ENCODE measurements around the gene MAPK14. TPM values are rescaled to one million over a fixed set of nuclear protein-coding genes. Genes with fewer than 3 reads are reported as not detected.
A peak's percentile ranks its signal among the peaks of the same experiment; 100 is the strongest.

The MAPK14 gene
- total RNA-seq, 2 experiments from 2014 or later, result 66.7 to 68.6 TPM

GRCh38 chr6:36139431-36139830 is 111.8 kb downstream of the MAPK14 start:
- no peak overlapping the region for H3K4me3 Mint-ChIP-seq
- DNase-seq, result no peak
- POLR2A ChIA-PET, result no interaction called here

GRCh38 chr6:36139991-36140710 is 112.5 kb downstream of the MAPK14 start:
- CTCF ChIA-PET, result interaction anchor here (0.6 to 1.9 kb wide), 4 partner anchors 9 to 208 kb away, joined by 3 to 7 read pairs (median 4); no protein-coding TSS in a partner anchor
- no peak overlapping the region for H3K4me3 Mint-ChIP-seq
- POLR2A ChIA-PET, result no interaction called here
- peaks cover 30% of the 10 kb centered on the region for H3K4me1 Mint-ChIP-seq
- no peak for DNase-seq
- H3K27me3 Mint-ChIP-seq, result no peaks in the 10 kb centered on the region
- H3K27ac Mint-ChIP-seq, result peak overlapping the region; percentile 22
- H3K36me3 Mint-ChIP-seq (ENCODE audit: low read depth), result peaks cover 22% of the 10 kb centered on the region
- H3K9me3 Mint-ChIP-seq, result no peaks in the 10 kb centered on the region

More at GRCh38 chr6:36139431-36139830, 111.8 kb downstream of the MAPK14 start:
- H3K4me1 Mint-ChIP-seq, result peaks cover 30% of the 10 kb centered on the region
- CTCF ChIA-PET, result interaction anchor here (0.6 to 1.9 kb wide), 5 partner anchors 8 to 208 kb away, joined by 3 to 7 read pairs (median 4); no protein-coding TSS in a partner anchor
- no peak overlapping the region for H3K27ac Mint-ChIP-seq
- no peaks in the 10 kb centered on the region for H3K9me3 Mint-ChIP-seq
- H3K27me3 Mint-ChIP-seq, result no peaks in the 10 kb centered on the region
- H3K36me3 Mint-ChIP-seq (ENCODE audit: low read depth), result peaks cover 22% of the 10 kb centered on the region

DNA sequence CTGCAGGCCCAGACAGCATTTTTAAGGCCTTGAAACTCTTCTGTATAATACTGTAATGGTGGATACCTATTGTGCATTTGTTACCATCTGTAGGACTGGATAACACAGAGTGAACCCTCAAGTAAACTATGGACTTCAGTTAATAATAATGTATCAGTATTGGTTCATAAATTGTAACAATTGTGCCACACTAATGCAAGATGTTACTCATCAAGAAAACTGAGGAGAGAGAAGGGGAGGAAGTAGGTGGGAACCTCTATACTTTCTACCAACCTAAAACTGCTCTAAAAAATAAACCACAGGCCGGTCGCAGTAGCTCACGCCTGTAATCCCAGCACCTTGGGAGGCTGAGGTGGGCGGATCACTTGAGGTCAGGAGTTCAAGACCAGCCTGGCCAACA is 113.5 kb downstream of the MAPK14 start:
- Mint-ChIP-seq H3K4me1 (peaks cover 30% of the 10 kb centered on the region), H3K27ac (no peak overlapping the region)

DNA sequence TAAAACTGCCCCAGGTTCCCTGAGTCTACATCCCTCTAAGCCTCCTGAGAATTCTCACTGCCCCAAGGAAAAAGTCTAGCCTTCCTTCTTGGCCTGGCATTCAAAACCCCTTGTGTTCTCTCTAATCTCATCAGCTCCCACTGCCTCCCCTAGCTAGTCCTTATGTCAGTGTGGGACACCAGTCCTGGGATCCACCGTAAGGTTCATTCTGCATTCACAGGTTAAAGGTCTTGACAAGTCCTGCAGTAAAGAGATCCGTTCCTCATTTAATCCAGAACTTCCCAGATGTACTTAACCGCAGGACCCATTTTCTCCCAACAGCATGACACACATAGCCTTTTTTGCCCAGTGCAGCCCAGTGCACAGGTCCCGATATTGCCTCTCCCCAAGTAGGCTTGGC is 114.4 kb downstream of the MAPK14 start:
- CTCF ChIA-PET, result interaction anchor here (0.9 to 1.3 kb wide), 3 partner anchors 8 to 22 kb away, joined by 3 to 5 read pairs (median 3); no protein-coding TSS in a partner anchor
- H3K9me3 Mint-ChIP-seq, result no peaks in the 10 kb centered on the region
- POLR2A ChIA-PET, result no interaction called here
- H3K36me3 Mint-ChIP-seq (ENCODE audit: low read depth), result peaks cover 13% of the 10 kb centered on the region
- H3K27ac Mint-ChIP-seq, result peak overlapping the region; percentile 50
- no peaks in the 10 kb centered on the region for H3K27me3 Mint-ChIP-seq
- no peak for DNase-seq
- H3K4me1 Mint-ChIP-seq, result peaks cover 33% of the 10 kb centered on the region
- no peak overlapping the region for H3K4me3 Mint-ChIP-seq

More for the DNA sequence above, 113.5 kb downstream of the MAPK14 start:
- ChIA-PET POLR2A (no interaction called here), CTCF (interaction anchor here (1.1 to 1.3 kb wide), 2 partner anchors 9 to 23 kb away, joined by 3 to 5 read pairs; no protein-coding TSS in a partner anchor)
- H3K4me3 Mint-ChIP-seq, result no peak overlapping the region
- peaks cover 17% of the 10 kb centered on the region for H3K36me3 Mint-ChIP-seq (ENCODE audit: low read depth)
- no peak for DNase-seq
- H3K27me3 Mint-ChIP-seq, result no peaks in the 10 kb centered on the region
- no peaks in the 10 kb centered on the region for H3K9me3 Mint-ChIP-seq

- no peak overlapping the region for H3K4me3 Mint-ChIP-seq
- peaks cover 14% of the 10 kb centered on the region for H3K36me3 Mint-ChIP-seq (ENCODE audit: low read depth)
- H3K4me1 Mint-ChIP-seq, result peaks cover 40% of the 10 kb centered on the region
- H3K27ac Mint-ChIP-seq, result no peak overlapping the region
- no peak for DNase-seq
- peaks cover 2% of the 10 kb centered on the region for H3K9me3 Mint-ChIP-seq
- ChIA-PET POLR2A (no interaction called here), CTCF (interaction anchor here (0.5 to 1.2 kb wide), 5 partner anchors 11 to 219 kb away, joined by 3 to 4 read pairs (median 3); no protein-coding TSS in a partner anchor)
- H3K27me3 Mint-ChIP-seq, result no peaks in the 10 kb centered on the region
Observed at GRCh38 chr6:36142971-36143838, 115.6 kb downstream of the MAPK14 start.

- H3K4me1 Mint-ChIP-seq, result peaks cover 36% of the 10 kb centered on the region
- H3K9me3 Mint-ChIP-seq, result peaks cover 7% of the 10 kb centered on the region
- H3K4me3 Mint-ChIP-seq, result no peak overlapping the region
- no peak for DNase-seq
- H3K36me3 Mint-ChIP-seq (ENCODE audit: low read depth), result peaks cover 15% of the 10 kb centered on the region
- H3K27ac Mint-ChIP-seq, result no peak overlapping the region
- ChIA-PET CTCF (interaction anchor here (1.2 to 1.4 kb wide), 2 partner anchors 13 to 14 kb away, joined by 3 to 5 read pairs; no protein-coding TSS in a partner anchor), POLR2A (no interaction called here)
- no peaks in the 10 kb centered on the region for H3K27me3 Mint-ChIP-seq
Observed at GRCh38 chr6:36145495-36145894, 117.9 kb downstream of the MAPK14 start.

- Mint-ChIP-seq H3K4me3 (no peak overlapping the region), H3K36me3 (ENCODE audit: low read depth) (peaks cover 9% of the 10 kb centered on the region), H3K9me3 (peaks cover 8% of the 10 kb centered on the region), H3K27ac (no peak overlapping the region), H3K27me3 (no peaks in the 10 kb centered on the region), H3K4me1 (peaks cover 20% of the 10 kb centered on the region)
- POLR2A ChIA-PET, result no interaction called here
- CTCF ChIA-PET, result interaction anchor here (0.7 to 1.1 kb wide), 2 partner anchors 16 to 17 kb away, joined by 3 to 7 read pairs; no protein-coding TSS in a partner anchor
- no peak for DNase-seq
Observed at GRCh38 chr6:36147294-36147693, 119.7 kb downstream of the MAPK14 start.

GRCh38 chr6:36149476-36149875 is 121.9 kb downstream of the MAPK14 start:
- Mint-ChIP-seq H3K27me3 (no peaks in the 10 kb centered on the region), H3K27ac (no peak overlapping the region), H3K9me3 (peaks cover 12% of the 10 kb centered on the region), H3K4me3 (no peak overlapping the region), H3K4me1 (peaks cover 19% of the 10 kb centered on the region), H3K36me3 (ENCODE audit: low read depth) (peaks cover 8% of the 10 kb centered on the region)
- no peak for DNase-seq
- CTCF ChIA-PET, result interaction anchor here (0.7 kb wide), 1 partner anchor 8 kb away, joined by 3 read pairs; no protein-coding TSS in a partner anchor
- POLR2A ChIA-PET, result no interaction called here

- Mint-ChIP-seq H3K4me3 (no peak overlapping the region), H3K36me3 (ENCODE audit: low read depth) (peaks cover 10% of the 10 kb centered on the region), H3K27me3 (no peaks in the 10 kb centered on the region), H3K4me1 (peaks cover 19% of the 10 kb centered on the region), H3K9me3 (peaks cover 14% of the 10 kb centered on the region), H3K27ac (no peak overlapping the region)
- POLR2A ChIA-PET, result no interaction called here
- CTCF ChIA-PET, result interaction anchor here (0.7 to 1.1 kb wide), 2 partner anchors 9 to 123 kb away, joined by 3 read pairs; partner anchors contain the start of gene MAPK14
- no peak for DNase-seq
Observed at GRCh38 chr6:36150283-36150682, 122.7 kb downstream of the MAPK14 start.

DNA sequence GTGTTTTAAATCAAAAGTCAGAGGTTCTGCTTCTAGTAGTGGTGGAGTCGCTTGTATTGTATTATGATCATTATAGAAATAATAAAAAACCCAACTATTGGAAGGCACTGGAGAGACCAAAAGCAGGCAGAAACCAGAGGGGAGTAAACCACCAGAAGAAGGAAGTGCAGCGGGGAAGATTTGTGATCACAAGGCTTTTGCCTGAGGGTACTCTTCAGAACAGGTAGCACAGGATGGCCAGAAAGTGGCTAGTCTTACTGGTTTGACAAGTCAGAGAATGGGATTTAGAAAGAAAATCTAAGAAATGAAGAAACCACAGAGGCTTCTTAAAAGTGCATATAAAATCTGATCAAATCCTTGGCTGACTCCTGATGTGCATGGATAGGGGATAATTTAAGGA is 126.7 kb downstream of the MAPK14 start:
- no peak overlapping the region for H3K4me3 Mint-ChIP-seq
- DNase-seq, result no peak
- peaks cover 9% of the 10 kb centered on the region for H3K36me3 Mint-ChIP-seq (ENCODE audit: low read depth)
- POLR2A ChIA-PET, result no interaction called here
- no peak overlapping the region for H3K27ac Mint-ChIP-seq
- CTCF ChIA-PET, result no interaction called here
- H3K4me1 Mint-ChIP-seq, result peaks cover 8% of the 10 kb centered on the region
- H3K27me3 Mint-ChIP-seq, result no peaks in the 10 kb centered on the region
- H3K9me3 Mint-ChIP-seq, result peaks cover 19% of the 10 kb centered on the region

DNA sequence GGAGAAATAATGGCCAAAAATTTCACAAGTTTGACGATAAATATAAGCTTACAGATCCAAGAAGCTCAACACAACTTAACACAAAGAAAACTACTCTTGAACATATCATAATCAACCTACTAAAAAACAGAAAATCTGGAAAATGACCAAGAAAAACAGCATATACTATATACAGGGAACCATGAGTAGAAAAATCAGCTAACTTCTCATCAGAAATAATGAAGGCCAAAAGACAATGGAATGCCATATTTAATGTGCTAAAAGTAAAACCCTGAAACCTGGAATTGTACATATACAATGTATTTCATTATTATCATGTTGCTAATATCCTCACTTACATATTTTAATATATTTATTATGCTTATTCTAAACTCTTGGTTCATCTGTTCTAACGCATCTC is 128.1 kb downstream of the MAPK14 start:
- ChIA-PET POLR2A (no interaction called here), CTCF (interaction anchor here (0.7 to 1.7 kb wide), 2 partner anchors 14 to 16 kb away, joined by 3 to 4 read pairs; no protein-coding TSS in a partner anchor)
- H3K36me3 Mint-ChIP-seq (ENCODE audit: low read depth), result peaks cover 8% of the 10 kb centered on the region
- no peaks in the 10 kb centered on the region for H3K27me3 Mint-ChIP-seq
- peaks cover under 1% of the 10 kb centered on the region for H3K4me1 Mint-ChIP-seq
- no peak for DNase-seq
- no peak overlapping the region for H3K27ac Mint-ChIP-seq
- peaks cover 23% of the 10 kb centered on the region for H3K9me3 Mint-ChIP-seq
- H3K4me3 Mint-ChIP-seq, result no peak overlapping the region

- Mint-ChIP-seq H3K4me1 (no peaks in the 10 kb centered on the region), H3K36me3 (ENCODE audit: low read depth) (peaks cover 5% of the 10 kb centered on the region), H3K27ac (no peak overlapping the region), H3K4me3 (no peak overlapping the region), H3K27me3 (no peaks in the 10 kb centered on the region), H3K9me3 (peaks cover 16% of the 10 kb centered on the region)
- ChIA-PET CTCF (interaction anchor here (0.6 kb wide), 1 partner anchor 47 kb away, joined by 4 read pairs; no protein-coding TSS in a partner anchor), POLR2A (no interaction called here)
- no peak for DNase-seq
Observed at GRCh38 chr6:36160147-36160760, 132.6 kb downstream of the MAPK14 start.
